Measurements from ENCODE around the gene ARHGAP18. TPM values are rescaled to one million over a fixed set of nuclear protein-coding genes. Genes with fewer than 3 reads are reported as not detected.

The ARHGAP18 gene
- total and polyA plus RNA-seq, 10 of the 15 experiments (the other 5 are each of a cell fraction or from before 2014, with no cell fraction given): 18.2 to 52.2 (median 31.7) TPM

- 91% methylated on average over 1 of the region's 1 CpG for WGBS (ENCODE audit: insufficient coverage, insufficient replicate concordance, low lambda C conversion rate, missing lambda C conversion rate)
- peaks cover 100% of the 10 kb centered on the region for H3K79me2 ChIP-seq (ENCODE audit: control insufficient read depth, insufficient read depth, low read length)
- no TSS peak for BruUV-seq (replicated peaks)
- no peaks in the 10 kb centered on the region for H3K9me3 ChIP-seq (replicated peaks; ENCODE audit: control insufficient read depth, insufficient read depth, low read length)
- CTCF ChIA-PET: interaction anchor here (0.9 to 5.7 kb wide), 10 partner anchors 10 to 97 kb away, joined by 3 to 58 read pairs (median 5); partner anchors contain the start of gene ARHGAP18
- H3K27me3 ChIP-seq (replicated peaks in 1 of 2; ENCODE audit: control insufficient read depth in 2 of 2, insufficient read depth in 2 of 2, low read length in 1 of 2): no peaks in the 10 kb centered on the region
- H3K4me3 ChIP-seq: peak overlapping the region; percentile 48
- RAD21 ChIA-PET (ENCODE audit: unreplicated experiment): interaction anchor here (0.9 to 5.4 kb wide), 15 partner anchors 11 to 98 kb away, joined by 3 to 93 read pairs (median 6); partner anchors contain the start of gene ARHGAP18
- DNase-seq (ENCODE audit: low read depth, low spot score) (no peak), FAIRE-seq (no peak), ATAC-seq (peak; percentile 1; the same call in 1 of the 3 replicates)
- no peak overlapping the region for H3K9ac ChIP-seq (ENCODE audit: control insufficient read depth, insufficient read depth, low read length)
- peaks cover 64% of the 10 kb centered on the region for H3K4me1 ChIP-seq (ENCODE audit: control insufficient read depth, insufficient read depth, low read length)
- no peak overlapping the region for H2AFZ ChIP-seq (ENCODE audit: control insufficient read depth, low read depth, low read length)
- peaks cover 0 to 9% of the 10 kb centered on the region in 2 experiments; a peak in 2 of 4 replicates for H3K36me3 ChIP-seq (ENCODE audit: control insufficient read depth in 2 of 2, insufficient read depth in 2 of 2, low read length in 1 of 2)
- SMC1A ChIA-PET (ENCODE audit: uncharacterized antibody, unreplicated experiment): interaction anchor here (0.7 to 6.2 kb wide), 14 partner anchors 9 to 197 kb away, joined by 3 to 93 read pairs (median 5); partner anchors contain the start of gene ARHGAP18
- peak overlapping the region; percentile 60 for H3K27ac ChIP-seq (ENCODE audit: control insufficient read depth, insufficient read depth)
- intact Hi-C loops (cut with micrococcal nuclease; ENCODE audit: unreplicated experiment) (no loop called here), in situ Hi-C loops (cut with MboI) (no loop called here)
- POLR2A ChIA-PET: interaction anchor here (0.5 to 4.4 kb wide), 7 partner anchors 11 to 87 kb away, joined by 3 to 73 read pairs (median 8); partner anchors contain the start of gene ARHGAP18
- peak overlapping the region; percentile 82 for H3K4me2 ChIP-seq (ENCODE audit: control insufficient read depth, insufficient read depth)
- H4K20me1 ChIP-seq (ENCODE audit: control insufficient read depth, insufficient read depth): no peaks in the 10 kb centered on the region
- TF ChIP-seq ZNF592 (IDR thresholded peaks at IDR 0.05) (no peak), RB1 (IDR thresholded peaks at IDR 0.05; ENCODE audit: borderline replicate concordance) (0 out of 2 replicates have a peak, but pooled peaks have one; percentile 19), RAD51 (IDR thresholded peaks at IDR 0.05) (no peak), RELB (IDR thresholded peaks at IDR 0.05; ENCODE audit: low read depth) (0 out of 2 replicates have a peak, but pooled peaks have one; percentile 1), DPF2 (IDR thresholded peaks at IDR 0.05) (0 out of 2 replicates have a peak, but pooled peaks have one; percentile 7), NFIC (IDR thresholded peaks at IDR 0.05; ENCODE audit: low read depth, low read length) (peak; percentile 10; the same call in 1 of the 2 replicates), SP1 (IDR thresholded peaks at IDR 0.05; ENCODE audit: low read depth, low read length) (no peak), GABPA (IDR thresholded peaks at IDR 0.05; ENCODE audit: low read depth) (0 out of 2 replicates have a peak, but pooled peaks have one; percentile 2), TBL1XR1 (IDR thresholded peaks at IDR 0.05; ENCODE audit: low read depth, low read length) (no peak), CHD2 (IDR thresholded peaks at IDR 0.05; ENCODE audit: borderline replicate concordance, low read depth, low read length) (no peak), POU2F2 (IDR thresholded peaks at IDR 0.05; ENCODE audit: borderline replicate concordance, low read depth, low read length) (no peak), FOXM1 (IDR thresholded peaks at IDR 0.05; ENCODE audit: low read depth, low read length) (0 out of 2 replicates have a peak, but pooled peaks have one; percentile 20), CUX1 (IDR thresholded peaks at IDR 0.05; ENCODE audit: insufficient replicate concordance, low read depth, low read length) (peak; percentile 5)
Measured at GRCh38 chr6:129696028-129696418, 14.0 kb downstream of the ARHGAP18 start.

Measured in GM12878 (cell line).